HG03442 (cell line): ENCODE measurements around the gene CTNNA2.

ENCODE experiments used
- ATAC-seq: cut with Tn5 transposase; IDR thresholded peaks from one replicate; pipeline ENCODE4 v1.9.1; 2021; ENCODE audit warnings: mild to moderate bottlenecking, moderate library complexity; ENCODE audit not compliant: unreplicated experiment

Gene CTNNA2

GRCh38 chr2:79700651-79701050, 187.8 kb downstream of the CTNNA2 start:
- ATAC-seq: no peak

GRCh38 chr2:79702905-79703304, 190.1 kb downstream of the CTNNA2 start:
- no peak for ATAC-seq

GRCh38 chr2:79711098-79711497, 198.2 kb downstream of the CTNNA2 start:
- no peak for ATAC-seq

- ATAC-seq: no peak
Measured at GRCh38 chr2:79713131-79713785, 200.4 kb downstream of the CTNNA2 start.

- ATAC-seq: no peak
Measured at GRCh38 chr2:79714283-79714682, 201.4 kb downstream of the CTNNA2 start.

- no peak for ATAC-seq
Measured at GRCh38 chr2:79715338-79715737, 202.5 kb downstream of the CTNNA2 start.

GRCh38 chr2:79716266-79716665, 203.4 kb downstream of the CTNNA2 start:
- ATAC-seq: no peak

- ATAC-seq: no peak
Measured at GRCh38 chr2:79717364-79718007, 204.6 kb downstream of the CTNNA2 start.

- no peak for ATAC-seq
Measured at GRCh38 chr2:79721061-79721460, 208.2 kb downstream of the CTNNA2 start.

GRCh38 chr2:79721966-79722365, 209.1 kb downstream of the CTNNA2 start:
- ATAC-seq: no peak

- ATAC-seq: no peak
Measured at GRCh38 chr2:79723830-79724229, 211.0 kb downstream of the CTNNA2 start.

GRCh38 chr2:79729532-79729931, 216.7 kb downstream of the CTNNA2 start:
- ATAC-seq: no peak

GRCh38 chr2:79734518-79734917, 221.7 kb downstream of the CTNNA2 start:
- no peak for ATAC-seq

GRCh38 chr2:79740879-79741443, 228.1 kb downstream of the CTNNA2 start:
- ATAC-seq: no peak

GRCh38 chr2:79750321-79750720, 237.5 kb downstream of the CTNNA2 start:
- no peak for ATAC-seq

- ATAC-seq: no peak
Measured at GRCh38 chr2:79757526-79757925, 244.7 kb downstream of the CTNNA2 start.

GRCh38 chr2:79758042-79758441, 245.2 kb downstream of the CTNNA2 start:
- ATAC-seq: no peak

- no peak for ATAC-seq
Measured at GRCh38 chr2:79758749-79759282, 246.0 kb downstream of the CTNNA2 start.

GRCh38 chr2:79770926-79771325, 258.1 kb downstream of the CTNNA2 start:
- ATAC-seq: no peak

GRCh38 chr2:79771493-79771892, 258.6 kb downstream of the CTNNA2 start:
- no peak for ATAC-seq

- ATAC-seq: no peak
Measured at GRCh38 chr2:79774016-79774415, 261.2 kb downstream of the CTNNA2 start.

GRCh38 chr2:79776461-79776860, 263.6 kb downstream of the CTNNA2 start:
- no peak for ATAC-seq
